Lower leg skin (tissue), 3 donors: ENCODE measurements around the gene ANKRD35.

Experiments used
- CTCF ChIP-seq, 3 donors: fragments of 450-650 bp; IDR thresholded peaks; one replicate each; pipeline ENCODE4 v1.5.1; 2016; ENCODE audit warnings: antibody characterized with exemption in 3 of 3, mild to moderate bottlenecking in 3 of 3, moderate library complexity in 2 of 3
- POLR2A ChIP-seq, 2 donors: fragments of 450-650 bp; IDR thresholded peaks; one replicate each; pipeline ENCODE4 v1.6.1; 2016 to 2017; ENCODE audit warnings: antibody characterized with exemption in 2 of 2, mild to moderate bottlenecking in 1 of 2, moderate library complexity in 1 of 2

- TF ChIP-seq CTCF (IDR thresholded peaks at IDR 0.05): peak in 1 of 3 donors; percentile 94
- no peak for TF ChIP-seq POLR2A (IDR thresholded peaks at IDR 0.05)
Measured at GRCh38 chr1:145891587-145892485, 6.2 kb upstream of the ANKRD35 start.
